Inflammatory macrophage (primary cell): ENCODE measurements around the gene CNTN1.
"Not testable (repeated sequence)": the region's sequence is repeated elsewhere in the genome, so short reads cannot be mapped to it uniquely, and the experiment has no call there.

Experiments used
- DNase-seq, 2 donors: peaks; one replicate each; pipeline ENCODE4 v3.0.0-alpha.2; 2020 to 2022

The CNTN1 gene

DNA sequence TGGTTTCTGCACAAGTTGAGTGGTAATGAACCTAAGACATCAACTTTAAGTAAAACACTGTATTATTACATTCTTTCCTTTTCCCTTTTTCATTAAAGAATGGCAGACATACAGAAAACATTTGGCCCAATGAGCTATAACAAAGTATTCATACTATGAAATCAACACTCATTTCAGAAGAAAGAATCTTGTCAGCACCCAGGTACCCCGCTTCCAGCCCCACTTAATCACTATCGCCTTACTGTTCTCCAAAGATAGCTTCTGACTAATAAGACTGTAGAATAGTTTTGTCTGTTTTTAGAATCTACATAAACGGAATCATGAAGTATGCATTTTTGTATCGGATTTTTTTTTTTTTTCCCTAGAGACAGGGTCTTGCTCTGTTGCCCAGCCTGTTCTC, 9.5 kb downstream of the CNTN1 start:
- DNase-seq, result no peak

DNA sequence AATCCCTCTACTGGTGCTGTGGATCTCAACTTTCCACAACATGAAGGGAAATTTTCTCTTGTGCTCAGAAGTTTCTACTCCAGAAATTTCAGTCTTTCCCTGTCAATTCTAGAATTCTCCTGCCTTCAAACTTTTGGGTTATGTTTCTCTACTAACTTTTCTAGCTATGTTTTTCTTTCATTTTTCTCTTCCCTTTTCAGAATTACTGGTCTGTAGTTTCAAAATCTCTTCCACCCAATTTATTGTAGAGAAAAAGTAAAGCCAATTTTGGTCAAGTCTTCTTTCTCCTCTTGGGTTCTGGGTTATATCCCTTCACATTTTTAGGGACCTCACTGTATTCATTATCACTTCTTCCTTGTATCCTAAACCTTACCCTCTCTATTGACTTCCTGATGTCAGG, 18.9 kb downstream of the CNTN1 start:
- DNase-seq, result no peak

DNA sequence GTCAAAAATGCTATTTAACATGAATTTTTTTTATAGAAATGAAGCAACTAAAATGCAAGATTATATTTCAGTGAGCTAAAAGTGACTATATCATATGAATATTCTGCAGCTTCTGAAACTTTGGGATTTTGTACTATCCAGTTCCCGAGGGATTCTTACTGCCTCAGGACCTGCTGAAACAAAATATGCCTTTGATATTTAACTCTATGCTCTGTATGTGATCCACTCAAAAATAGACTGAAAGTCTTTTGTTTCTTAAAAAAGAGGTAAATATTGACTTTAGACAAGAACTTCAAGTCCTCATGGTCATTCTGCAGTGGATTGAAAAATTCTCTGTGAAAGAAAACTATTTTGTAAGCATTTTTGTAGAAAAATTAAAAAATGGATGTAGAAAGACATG, 22.4 kb downstream of the CNTN1 start:
- DNase-seq, result no peak

DNA sequence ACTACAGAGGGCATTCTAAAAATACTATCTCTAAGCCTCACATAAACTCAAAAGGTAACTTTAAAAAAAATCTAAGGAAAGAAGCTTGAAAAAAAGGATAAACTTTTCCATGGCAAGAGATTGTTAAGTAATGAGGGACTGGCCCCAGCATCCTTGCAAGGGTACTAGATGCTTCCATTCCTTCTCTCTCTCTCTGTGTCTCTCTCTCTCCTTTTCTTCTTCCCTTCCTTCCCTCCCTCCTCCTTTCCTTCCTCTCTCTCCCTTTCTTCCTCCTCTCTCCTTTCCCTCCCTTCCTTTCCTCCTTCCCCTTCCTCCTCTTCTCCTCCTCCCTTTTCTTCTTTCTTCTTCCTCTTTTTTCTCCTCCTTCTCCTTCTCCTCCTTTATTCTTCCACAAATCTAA, 23.8 kb downstream of the CNTN1 start:
- DNase-seq, result no peak

DNA sequence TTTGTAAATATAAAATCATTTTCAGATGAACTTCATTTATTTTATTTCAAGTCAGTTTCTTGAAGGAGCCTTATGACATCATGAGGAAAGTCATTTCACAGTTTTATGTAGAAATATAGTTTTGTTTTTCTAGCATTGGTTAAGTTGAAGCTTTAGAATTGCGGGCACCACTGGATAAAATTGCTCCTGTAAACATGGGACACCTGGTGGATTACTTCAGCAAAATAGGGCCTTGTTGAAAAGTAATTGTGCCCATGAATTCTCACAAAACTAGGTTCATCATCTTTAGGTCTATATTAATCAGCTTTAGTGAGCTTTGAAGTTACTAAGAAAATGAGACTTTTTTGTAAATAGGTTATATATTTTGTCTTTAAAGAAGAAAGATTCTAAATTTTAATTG, 25.3 kb downstream of the CNTN1 start:
- DNase-seq, result no peak

DNA sequence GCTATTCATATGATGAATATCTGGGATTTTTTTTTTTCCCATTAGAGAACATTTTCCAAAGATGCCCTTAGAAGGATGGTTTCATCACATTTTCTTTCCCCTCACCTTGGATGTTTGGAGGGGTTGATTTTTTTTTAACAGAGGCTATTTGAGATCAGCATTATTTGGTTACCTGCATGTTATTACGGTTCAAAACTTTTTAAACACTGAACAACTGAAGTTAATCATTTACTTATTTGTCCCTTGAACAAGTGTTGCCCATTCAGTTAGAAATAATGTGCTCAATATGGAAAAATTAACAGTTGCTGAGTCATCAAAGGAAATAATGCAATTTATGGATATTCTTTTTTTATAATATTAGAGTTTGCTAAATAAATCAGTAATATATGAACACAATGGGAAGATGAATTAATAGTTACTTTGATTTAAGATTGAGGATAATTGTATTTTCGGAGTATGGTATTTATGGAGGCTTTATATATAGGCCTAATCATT, 26.7 kb downstream of the CNTN1 start:
- no peak for DNase-seq

DNA sequence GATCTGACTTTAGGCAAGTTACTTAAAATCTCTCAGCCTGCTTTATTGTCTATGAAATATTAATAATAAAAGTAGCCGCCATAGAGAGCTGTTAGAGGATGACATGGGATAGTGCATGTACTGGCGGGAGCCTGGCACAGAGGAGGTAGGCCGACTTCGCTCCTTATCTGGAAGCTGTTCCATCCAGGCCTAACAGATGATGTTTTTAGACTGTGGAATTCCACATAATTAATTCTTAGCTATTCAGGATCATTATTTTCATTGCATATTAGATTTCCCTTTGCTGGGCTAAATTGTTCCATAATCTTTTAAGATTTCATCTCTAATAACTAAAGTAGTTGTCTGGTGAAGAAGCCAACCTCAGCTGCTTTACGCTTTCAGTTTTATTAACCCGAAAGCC, 30.8 kb downstream of the CNTN1 start:
- DNase-seq, result no peak

DNA sequence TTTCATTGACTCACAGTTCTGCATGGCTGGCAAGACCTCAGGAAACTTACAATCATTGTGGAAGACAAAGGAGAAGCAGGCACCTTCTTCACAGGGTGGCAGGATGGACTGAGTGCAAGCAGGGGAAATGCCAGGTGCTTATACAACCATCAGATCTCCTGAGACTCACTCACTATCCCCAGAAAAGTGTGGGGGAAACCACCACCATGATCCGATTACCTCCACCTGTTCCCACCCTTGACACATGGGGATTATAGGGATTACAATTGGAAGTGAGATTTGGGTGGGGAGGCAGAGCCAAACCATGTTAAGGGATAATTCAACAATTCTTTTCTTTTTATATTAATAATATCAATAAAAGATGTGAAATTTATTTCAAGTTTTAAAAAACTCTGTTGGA, 34.1 kb downstream of the CNTN1 start:
- no peak for DNase-seq

DNA sequence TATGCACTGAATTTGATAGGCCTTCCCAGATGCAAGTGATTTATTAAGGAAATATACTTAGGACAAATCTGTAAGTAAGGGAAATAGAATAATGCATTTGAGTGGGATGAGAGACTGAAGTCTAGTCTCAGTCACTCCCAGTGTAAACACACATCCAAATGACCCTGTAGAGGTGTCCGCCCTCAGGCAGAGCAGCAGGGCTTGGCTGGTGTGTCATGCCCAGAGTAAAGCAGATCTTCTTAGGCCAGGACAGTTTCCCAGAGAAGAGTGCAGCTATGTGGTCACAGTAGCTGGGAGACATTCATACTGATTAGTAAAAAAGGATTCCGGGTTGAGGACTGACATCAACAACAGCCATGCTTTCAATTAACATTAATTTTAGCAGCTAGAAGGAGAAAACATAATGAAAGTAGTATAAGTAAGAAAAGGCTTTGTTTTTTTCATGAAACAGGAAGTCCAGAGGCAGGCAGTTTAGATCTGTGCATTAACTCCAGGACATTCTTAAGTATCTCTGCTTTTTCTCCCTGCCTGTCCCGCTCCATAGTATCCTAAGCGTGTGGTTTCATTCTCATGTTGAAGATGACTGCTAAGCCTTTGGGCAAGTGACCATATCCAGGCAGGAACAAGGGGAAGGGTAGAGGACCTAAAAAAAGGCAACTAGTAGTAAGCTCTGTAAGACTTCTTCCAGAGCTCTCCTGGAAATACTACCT, 35.7 kb downstream of the CNTN1 start:
- no peak for DNase-seq

DNA sequence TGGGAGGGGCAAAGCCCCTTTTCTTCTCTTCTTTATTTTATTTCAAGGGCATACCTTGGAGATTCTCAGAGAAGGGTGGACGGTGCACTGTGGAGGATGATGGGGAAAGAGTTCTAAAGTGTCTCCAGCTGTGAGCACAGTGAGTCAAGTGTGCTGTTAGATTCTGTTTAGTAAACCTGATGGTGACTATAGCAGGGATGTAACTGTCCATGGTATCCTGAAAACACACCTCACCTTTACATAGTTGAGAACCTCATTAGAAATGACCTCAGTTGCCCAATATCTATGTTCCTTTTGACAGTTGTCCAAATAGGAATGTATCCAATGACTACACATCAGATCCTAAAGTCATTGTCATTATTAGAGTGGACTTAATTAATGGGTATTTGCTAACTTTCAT, 38.0 kb downstream of the CNTN1 start:
- DNase-seq, result no peak

DNA sequence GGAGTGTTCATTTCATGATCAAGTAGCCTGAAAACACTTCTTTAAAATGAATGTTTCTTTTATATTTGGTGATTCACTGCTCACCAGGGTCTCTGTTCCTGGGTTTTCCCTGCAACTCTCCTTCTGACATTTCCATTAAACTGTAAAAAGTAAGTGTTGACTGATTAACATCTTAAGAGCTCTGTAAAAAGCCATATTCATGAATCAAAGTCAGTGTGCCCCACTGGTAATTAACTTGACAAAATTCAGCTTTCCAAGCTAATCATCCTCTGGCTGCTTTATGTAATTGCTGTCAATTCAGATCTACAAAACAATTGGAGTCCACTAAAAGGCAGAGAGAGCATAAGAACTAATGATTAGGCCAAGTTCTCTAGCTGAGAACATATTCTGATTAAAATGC, 41.6 kb downstream of the CNTN1 start:
- no peak for DNase-seq

DNA sequence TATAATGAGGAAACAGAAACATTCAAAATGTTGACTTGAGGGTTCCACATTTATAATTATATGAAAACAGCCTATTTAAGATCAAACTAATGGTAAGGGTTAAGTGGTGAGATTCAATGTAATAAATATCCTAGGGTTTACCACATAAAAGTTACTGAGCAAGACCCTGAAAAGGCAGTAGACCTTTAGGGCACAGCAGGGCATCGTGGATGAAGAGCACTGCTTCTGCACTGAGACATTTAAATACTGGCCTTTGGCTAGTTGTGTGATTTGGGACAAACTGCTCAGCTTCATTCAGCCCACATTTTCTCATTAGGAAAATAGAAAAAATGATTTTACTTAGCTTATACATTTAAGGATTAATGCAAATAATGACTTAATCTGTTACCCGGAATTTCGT, 42.0 kb downstream of the CNTN1 start:
- no peak for DNase-seq

DNA sequence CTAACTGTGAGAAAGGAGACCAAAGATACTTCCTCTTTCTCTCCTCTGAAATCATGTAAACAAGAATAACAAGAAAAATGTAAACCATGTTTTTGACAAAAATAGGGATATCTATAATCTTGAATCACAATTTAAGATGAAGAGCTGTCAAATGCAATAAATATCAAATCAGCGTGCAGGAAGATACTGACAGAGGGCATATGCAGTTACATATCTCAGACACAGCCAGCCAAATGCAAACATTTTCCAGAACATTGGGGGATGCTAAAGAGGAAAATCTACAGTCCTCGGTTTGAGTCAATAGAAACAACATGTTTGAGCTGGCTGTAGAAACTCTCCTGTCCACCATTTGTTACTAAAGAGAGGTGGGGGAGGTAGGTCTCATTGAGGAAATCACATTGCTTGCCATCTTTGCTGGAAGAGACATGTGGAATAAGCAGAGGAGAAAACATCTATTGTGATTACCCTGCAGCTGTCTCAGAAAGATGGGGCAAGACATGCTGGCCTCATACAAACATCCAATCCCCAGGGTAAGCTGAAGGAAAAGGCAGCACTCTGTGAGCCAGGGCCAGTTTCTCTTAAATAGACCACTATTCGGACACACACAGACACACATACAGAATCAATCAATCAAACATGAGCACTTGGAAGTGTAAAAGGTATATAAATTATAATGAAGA, 43.5 kb downstream of the CNTN1 start:
- no peak for DNase-seq

DNA sequence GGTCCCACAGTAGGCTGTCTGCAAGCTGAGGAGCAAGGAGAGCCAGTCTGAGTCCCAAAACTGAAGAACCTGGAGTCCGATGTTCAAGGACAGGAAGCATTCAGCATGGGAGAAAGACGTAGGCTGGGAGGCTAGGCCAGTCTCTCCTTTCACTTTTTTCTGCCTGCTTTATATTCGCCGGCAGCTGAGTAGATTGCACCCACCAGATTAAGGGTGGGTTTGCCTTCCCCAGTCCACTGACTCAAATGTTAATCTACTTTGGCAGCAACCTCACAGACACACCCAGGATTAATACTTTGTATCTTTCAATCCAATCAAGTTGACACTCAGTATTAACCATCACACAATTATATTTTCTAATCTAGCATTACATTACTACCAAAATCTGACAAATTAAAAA, 45.2 kb downstream of the CNTN1 start:
- not testable (repeated sequence) for DNase-seq

DNA sequence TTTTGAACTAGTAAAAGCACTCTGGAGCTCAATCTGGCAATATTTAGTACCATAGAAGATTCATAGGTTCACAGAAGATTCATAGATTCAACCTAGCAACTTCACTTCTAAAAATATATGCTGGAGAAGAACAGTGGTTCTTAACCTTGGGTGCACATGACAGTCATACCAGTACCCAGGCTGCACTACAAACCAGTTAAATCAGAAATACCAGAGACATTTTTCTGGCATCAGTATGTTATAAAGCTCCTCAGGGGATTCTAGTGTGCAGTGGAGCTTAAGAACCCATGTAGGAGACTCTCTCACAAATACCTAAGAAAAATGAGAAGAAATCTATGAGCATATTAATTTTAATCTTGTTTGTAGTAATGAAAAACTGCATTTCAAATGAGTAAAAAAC, 46.6 kb downstream of the CNTN1 start:
- no peak for DNase-seq

DNA sequence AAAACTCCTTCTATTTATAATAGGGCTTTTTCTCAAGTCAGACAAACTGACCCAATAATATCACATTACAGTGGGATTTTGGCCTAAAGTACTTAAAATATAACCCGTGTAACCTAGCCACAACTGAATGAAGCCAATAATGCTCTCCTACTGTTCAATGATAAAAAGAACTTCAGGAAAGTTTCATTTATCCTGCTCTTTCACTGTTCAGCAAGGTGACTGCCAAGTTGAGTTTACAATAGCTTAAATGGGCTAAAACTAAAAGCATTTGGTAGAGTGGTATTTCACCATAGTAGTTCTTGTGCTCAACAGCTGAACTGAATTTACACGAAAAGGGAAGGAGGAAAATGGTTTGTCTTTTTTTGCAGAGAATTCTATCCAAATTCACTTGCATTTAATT, 49.8 kb downstream of the CNTN1 start:
- DNase-seq, result no peak

DNA sequence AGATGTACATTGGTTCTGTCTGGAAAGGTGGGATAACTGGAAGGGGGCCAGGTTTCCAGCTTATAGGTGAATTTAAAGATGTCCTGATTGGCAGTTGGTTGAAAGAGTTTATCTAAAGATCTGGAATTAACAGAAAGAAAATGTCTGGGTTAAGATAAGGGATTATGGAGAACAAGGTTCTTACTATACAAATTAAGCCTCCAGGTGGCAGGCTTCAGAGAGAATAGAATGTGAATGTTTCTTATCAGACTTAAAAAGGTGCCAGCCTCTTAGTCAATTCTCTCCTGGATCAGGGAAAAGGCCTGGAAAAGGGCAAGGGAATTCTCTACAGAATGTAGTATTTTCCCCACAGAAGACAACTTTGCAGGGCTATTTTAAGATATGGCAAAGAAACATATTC, 53.1 kb downstream of the CNTN1 start:
- DNase-seq, result no peak

DNA sequence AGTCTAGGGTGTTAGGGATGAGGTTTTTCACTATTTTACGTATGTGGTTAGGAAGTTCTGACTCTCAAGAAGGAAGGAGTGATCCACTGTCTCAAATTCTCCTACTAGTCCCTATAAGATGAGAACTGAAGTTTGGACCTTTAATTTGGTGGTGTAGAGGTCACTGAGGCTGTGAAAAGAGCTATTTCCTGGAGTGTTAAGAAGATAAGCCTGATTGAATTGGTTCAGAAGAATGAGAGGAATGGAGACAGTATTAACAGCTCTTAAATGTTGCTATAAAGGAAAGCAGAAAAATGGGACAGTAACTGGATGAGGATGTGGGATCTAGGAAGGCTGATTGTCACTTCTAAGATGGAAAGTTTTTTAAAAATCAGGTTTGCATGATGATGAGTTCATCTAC, 57.6 kb downstream of the CNTN1 start:
- DNase-seq, result no peak

DNA sequence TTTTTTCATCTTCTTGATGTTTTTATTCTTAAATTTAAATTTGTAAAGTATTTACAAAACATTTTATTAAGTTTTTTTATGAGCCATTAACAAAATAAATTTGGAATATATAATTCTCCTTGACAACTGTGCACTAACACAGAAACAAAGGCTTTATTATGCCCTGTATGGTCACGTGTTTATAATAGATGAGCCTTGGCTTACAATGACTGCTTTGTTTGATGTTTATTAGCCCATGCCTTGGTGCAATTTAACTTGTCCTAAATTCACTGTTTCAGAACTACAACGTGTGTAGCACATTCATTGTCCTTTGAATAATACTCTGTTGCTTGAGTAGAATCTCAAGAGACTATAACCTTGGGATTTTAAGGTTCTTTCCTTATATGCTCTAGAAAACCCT, 59.8 kb downstream of the CNTN1 start:
- DNase-seq, result no peak

DNA sequence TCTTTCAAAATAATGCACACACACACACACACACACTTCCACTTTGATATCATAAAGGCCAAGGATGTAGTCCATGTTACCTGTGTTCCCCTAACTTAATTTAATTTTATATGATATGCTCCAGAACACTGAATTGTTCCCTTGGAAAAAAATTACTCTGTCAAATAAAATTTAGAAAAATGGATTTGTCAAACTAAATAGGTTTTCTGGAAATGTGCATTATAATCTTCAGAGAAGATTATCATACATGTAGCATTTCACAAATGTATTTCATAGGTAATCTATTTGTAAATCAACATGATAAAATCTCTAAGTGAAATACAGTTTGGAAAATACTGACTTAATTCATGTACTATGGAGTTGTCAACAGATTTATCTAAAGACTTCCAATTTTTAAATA, 68.6 kb downstream of the CNTN1 start:
- no peak for DNase-seq

DNA sequence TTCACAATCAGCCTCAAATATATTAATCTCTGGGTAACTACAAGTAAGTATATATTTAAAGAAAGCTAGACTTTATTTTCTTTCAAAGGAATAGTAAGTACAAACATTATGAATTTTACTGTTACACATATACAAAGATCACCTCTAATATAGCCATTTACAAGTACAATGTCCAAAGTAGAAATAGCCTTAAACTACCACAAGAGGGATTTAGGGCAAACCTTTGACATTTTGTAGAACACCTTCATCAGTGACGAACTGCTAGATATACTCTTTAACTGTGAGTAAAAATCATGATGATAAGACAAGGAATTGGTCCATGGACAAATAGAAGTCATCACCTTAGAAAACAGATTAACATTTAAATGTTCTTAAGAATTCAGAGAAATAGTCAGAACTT, 69.8 kb downstream of the CNTN1 start:
- DNase-seq, result no peak

DNA sequence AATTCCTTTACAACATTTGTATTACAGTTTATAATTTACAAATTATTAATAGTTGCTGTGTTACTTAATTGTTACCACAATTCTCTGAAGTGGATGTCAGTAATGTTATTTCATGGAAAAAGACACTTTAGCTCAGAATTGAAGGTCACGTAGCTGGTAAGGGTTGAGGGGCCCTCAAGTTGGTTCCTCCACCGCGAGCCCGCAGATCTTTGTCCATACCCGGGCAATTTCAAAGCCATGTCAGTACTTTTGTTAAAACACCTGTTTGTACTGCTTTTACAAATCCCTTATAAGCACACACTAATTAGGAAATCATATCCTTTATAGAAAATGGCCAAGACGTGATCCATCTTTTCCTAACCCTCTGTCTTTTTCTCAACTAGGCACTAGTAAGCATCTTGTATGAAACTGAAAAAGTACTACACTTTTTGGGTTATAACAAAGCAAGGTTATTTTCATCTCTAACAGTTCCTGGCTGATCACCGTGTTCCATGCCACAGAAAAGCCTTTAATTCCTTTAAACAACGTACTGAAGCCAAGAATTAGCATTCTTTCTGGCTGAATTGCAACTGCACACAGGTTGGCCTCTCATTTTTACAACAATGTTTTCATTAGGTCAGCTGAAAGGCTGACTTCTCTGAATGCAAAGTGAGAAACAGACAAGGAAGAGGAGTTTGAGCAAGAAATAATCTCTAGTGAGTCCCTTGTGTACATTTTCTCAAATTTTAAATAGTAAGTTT, 76.1 kb downstream of the CNTN1 start:
- DNase-seq, result no peak

DNA sequence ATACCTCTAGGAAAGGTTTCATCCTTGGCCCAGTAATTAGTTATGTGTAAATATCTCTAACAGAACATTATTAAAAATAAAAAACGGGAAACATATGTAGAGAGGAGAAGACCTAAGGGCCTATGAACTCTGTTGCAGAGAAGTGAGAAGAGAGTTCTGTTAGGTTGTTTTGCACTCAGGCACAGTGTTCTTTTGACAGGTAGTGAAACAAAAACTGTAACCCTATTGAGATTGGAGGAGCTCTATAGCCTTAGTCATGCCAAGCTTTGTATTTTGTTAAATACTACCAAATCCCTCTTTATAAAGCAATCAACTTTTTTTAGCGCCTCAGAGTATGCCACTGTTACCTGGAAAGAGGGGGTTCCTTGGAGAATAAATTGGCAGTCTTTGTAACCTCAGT, 77.6 kb downstream of the CNTN1 start:
- DNase-seq, result no peak

DNA sequence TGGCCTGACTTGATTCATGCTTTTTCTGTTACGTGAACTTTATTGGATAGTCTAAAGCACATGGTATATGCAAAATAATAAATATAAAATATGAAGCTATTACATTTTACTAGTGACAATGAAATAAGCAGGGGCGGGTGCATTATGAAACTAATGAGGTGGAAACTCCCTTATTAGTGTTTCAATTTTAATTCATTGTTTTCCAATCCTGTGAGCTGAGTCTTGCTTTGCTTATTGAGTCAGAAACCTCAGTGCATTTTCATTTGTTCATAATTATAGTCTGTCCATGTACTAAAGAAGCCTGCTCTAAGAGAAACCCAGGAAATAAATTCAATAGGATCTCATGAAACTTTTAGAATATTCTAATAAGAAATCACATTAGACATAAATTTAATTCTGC, 78.5 kb downstream of the CNTN1 start:
- DNase-seq, result no peak
